Stimulated activated CD8-positive, alpha-beta memory T cell treated with anti-CD3 and anti-CD28 coated beads, Interleukin-12 subunit alpha, Interleukin-12 subunit beta, amount 100 ng/mL, for 24 hours (primary cell): ENCODE results near the gene VEZF1.

ENCODE experiments used
- DNase-seq: peaks from one replicate; pipeline ENCODE4 v3.0.0-alpha.2; 2020; ENCODE audit errors: extremely low read depth

The VEZF1 gene

DNA sequence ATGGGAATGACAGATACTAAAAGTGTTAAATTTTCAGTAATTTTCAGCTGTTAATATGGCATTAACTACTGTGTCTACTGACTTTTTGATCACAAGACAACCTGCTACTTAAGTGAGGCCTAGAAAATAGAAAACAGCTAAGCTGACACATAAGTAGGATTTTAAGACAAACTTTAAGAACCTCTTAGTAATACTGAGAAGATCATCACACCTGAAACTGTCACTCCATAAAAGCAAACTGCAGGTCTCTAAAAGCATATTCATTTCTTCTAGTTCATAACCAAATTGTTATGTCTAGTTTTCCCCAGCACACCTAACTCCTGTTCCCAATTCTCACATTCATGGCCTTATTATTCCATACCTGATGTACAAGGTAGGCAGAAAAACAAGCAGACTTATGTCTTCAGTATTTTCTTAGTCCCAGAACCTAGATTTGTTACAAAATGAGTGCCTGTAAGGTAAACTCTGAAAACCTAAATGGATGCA, 11.0 kb upstream of the VEZF1 start:
- no peak for DNase-seq

DNA sequence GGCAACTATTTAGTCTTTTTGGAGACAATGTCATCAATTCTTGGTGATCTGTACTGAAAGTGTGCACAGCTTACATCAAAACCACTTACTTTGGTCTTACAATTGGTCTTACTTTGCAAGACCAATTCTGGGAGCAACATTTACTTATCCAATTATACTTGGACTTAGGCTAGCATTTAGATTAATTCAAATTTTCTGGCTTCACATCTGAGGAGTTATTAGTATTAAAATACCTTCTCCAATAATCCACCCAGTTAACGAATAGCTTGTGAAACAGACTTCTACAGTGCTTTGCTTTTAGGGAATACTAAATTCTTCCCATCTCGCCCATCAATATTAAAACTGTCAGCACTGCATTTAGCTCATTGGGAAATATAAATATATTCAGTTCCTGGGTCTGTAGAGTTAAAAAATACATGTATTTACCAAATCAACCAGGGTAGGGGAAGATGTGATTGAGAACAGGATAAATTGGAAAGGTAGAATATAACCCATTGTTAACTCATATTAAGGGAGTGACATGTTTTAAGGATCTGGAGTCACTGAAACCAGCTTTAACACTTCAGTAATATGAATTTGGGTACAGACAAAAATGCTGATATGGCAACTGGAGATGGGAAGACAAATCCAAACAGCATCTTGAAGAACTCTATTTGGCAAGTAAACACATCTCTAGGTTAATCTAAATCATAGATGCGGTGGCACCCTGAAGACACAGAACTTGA, 9.2 kb upstream of the VEZF1 start:
- no peak for DNase-seq

DNA sequence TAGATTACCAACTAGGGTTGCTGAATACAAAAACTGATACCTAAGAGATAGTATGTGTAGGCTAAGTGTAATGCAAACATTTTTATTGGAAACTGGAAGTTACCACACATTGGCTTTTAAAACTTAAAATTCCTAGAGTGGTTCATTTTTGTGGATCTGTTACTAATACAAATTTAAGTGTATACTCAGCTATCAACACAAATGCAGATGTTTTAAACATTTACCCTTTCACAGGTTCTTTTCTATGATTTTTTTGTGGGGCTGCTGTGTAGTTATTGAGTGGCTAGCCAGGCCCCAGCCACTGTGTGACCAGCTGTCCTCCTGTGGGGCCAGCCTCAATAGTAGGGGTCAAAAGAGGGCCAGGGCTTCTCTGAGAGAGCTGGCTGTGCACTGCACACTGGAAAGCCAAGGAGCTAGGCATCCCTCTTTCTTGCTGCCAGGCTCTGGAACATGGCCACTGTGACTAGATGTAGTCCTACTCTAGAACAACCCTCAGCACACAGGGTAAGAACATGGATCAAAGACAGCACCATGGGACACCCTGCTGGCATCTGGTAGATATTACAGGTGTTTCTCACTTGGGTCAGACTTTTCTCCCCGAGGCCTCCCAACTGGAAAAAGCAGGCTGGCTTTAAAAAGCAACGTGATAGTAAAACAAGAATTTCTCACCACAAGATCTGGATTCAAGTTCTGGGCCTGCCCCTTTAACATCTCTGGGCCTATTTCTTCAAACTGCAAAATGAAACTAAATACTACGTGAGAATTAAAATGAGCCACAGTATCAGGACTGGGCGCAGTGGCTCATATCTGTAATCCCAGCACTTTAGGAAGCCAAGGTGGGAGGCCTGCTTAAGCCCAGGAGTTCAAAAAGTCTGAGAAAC, 7.3 kb upstream of the VEZF1 start:
- DNase-seq, result no peak

DNA sequence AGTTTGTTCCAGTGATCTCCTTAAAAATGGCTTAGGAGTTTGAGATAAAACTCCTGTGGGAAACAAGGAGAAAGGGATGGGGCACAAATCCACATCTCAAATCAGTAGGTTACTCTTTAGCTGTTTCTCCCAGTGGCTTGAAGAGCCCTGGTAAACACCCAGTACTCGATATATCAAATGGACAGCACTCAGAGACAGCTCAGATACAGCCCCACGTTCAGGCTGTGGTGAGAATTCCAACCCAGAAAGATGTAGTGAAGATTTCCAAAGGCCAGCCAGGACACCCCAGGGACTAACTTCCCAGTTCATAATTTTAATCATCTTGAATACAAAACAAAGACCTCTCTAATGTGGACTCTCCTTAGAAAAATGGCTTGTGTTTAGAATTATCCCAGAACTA, 6.4 kb upstream of the VEZF1 start:
- DNase-seq, result no peak

DNA sequence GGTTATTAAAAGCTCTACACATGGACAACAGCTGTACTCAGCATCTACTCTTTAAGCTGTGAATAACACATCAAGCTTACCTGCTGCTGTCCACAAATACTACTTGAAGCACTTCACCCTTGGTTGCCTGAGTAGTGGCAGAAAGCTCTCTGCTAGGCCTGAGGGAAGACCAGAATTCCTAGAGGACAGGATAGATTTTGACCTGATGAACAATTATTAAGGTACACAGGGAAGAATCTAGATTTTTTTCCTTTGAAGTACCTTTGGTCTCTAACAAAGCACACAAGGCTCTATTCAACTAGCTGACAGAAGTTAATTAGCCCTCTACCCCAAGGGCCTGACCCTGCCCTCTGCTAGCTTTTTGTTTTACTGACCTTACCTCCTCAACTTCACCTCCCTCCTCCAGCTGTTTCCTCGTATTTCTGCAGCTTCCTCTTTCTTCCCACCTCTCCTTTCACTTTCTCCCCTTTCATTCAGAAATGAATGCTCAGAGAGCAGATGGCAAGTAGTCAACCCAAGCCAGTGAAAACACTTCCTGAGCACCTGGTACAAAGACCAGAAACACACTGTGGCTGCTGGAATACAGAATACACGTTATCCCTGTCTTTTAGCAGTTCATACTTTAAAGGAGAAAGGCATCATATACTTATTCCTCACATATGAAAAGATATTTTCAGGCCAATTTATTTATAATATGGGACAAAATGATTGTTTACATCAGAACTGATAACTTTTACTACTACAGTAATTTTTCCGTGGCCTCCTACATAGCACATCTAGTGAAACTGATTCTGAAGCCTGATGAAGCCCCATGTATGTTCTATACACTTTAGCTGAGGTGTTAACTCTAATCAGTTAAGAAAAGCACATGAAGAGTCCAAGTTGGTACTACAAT, 5.7 kb upstream of the VEZF1 start:
- DNase-seq, result no peak

DNA sequence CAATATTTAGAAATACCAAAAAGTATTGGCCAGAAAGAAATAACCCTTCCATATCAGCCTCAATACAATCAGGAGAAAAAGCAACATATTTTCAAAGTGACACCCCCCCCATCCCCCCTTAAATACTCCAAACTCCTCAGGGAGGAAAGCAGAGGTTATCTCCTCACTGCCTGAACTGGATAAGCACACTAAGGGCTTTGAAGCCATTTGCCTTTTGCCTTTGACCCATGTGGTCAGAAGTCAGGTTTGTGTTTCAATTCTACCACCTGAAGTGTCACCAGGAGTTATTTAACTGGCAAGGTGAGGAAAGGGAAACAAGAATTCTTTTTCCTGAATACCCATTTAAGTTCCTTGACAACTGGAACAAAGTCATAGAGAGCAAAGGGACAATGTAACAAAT, 3.5 kb upstream of the VEZF1 start:
- DNase-seq, result no peak

DNA sequence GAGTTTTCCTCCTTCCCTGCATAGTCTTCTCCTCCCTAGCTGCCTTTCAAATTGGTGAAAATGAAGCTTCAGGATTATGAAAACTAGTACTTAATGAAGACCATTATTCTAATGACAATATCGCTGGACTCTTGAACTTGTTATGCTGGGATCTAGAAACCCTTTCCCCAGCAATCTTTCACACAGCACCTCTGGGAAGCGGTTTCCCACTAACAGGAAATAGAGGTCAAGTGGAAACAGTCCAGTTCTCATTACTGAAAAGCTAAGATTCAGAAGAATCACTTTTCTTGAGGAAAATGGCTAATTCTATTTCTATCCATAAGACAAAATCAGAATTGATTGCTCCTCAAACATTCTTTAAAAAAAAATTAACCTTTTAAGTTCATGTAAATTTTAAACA, 2.0 kb upstream of the VEZF1 start:
- no peak for DNase-seq

DNA sequence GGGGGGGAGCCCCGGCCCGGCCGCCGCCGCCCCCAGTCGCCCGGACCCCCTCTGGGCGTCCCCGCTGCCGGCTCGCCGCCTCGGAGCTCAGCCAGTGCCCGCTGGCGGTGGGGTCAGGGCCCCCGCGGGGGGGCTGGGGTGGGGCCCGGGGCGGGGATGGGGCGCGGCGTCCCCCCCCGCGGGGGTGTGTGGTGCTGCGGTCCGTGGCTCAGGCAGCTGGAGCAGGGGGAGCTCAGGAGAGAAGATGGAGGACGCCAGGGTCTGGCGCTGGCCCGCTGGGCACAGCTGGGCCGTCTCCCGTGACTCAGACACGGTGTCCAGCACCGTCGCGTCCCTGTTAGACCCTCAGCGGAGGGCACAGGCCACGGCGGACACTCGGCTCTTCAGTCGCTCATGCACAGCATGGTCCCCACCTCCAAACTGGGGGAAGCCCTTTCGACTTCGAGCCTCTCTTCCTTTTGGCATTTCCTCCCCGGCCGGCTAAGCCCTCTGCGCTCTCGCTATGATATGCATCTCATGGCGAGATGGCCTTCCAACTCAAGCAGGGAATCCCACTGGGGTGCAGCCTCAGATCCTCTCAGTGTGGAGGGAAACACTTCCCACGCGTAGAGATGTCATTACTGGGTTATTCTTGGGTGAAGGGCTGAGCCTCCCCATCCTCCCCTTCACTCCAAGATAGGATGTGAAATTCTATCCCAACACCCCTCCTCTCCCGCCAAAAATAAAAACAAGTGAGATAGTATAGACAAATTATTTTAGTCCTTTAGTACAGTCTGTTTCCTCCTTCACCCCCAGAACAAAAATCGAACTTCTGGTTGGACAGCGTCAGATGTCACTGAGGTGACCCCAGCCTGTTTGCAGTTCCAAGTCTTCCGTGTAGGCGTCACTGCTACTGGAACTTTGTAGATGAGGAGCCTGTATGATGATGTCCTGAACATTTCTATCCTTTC, 522 bp upstream of the VEZF1 start:
- DNase-seq, result peak; percentile 33

DNA sequence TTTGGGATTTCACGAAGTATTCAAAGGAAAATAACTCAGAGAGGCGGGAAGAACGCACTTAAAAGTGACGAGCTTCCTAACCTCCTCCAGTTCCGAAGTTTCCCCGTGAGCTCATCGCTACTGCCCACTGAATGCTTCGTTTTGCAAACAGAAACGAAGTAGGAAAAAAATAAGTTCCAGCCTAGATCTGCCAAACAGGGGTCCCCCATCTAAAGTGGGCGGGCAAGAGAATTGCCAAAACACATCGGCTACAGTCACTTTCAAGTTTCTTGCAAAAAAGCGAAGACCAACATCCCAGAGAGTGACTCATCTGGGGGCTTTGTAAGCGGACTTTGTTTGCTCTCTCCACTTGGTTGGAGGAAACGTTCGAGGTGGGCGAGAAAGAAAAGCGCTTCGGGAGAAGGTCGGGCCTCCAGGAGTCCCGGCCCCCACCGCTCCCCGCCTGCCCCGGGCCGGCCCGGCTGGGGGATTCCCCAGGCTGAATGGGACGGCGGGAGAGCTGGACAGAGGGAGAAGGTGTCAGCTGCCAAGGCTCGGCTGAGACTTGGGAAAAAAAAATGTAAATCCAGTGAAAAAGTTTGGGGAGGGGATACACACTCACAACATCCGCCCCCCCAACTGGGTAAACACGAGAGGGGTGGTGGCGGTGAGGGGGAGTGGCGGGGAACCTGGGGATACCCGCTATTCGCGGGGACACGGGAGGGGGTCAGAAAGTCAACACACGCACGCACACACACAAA, 1.0 kb downstream of the VEZF1 start:
- peak; percentile 21 for DNase-seq

DNA sequence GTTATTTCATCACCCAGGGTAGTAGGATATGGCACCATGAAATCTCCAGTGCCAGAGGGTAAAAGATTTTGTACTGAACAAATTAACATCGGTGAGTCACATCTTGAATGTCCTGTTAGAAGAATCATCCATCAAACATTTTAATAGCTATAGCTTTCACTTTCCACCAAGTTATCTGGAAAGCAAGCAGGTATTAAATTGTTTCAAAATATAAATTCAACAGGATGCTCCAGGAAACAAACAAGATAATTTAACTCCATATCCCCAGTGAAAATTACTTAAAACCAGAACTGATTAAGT, 2.4 kb downstream of the VEZF1 start:
- no peak for DNase-seq

DNA sequence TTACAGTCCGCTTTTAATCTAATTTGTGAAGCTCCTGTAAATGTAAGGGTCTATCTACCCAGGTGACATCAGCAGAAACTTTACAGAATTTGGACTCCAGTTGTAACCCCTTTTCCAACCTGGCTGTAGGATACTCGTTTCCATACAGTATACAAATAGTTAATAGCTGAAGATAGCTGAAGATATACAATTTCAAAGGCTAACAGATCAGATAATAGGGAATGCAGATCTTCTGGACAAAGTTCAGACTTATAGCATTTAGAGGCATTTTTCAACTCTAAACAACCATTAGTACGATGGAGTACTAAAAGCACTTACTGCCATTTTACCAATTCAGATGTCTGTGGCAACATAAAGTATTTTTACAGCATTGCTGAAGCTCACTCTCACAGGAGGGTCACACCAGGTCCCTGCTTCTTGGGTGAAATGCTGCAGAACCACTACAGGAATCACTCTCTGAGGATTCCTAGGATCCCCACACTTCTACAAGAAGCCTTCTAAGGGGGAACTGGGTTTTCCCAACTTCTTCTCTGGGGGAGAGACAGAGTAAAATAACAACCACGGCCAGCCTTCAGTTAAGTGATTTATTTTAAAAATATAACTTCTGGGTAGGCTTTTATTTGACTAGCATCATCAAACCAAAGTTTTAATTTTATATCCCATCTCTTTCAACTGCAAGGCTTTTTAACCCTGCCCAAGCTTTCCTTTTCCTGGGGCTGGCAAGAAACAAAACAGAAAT, 2.9 kb downstream of the VEZF1 start:
- no peak for DNase-seq

DNA sequence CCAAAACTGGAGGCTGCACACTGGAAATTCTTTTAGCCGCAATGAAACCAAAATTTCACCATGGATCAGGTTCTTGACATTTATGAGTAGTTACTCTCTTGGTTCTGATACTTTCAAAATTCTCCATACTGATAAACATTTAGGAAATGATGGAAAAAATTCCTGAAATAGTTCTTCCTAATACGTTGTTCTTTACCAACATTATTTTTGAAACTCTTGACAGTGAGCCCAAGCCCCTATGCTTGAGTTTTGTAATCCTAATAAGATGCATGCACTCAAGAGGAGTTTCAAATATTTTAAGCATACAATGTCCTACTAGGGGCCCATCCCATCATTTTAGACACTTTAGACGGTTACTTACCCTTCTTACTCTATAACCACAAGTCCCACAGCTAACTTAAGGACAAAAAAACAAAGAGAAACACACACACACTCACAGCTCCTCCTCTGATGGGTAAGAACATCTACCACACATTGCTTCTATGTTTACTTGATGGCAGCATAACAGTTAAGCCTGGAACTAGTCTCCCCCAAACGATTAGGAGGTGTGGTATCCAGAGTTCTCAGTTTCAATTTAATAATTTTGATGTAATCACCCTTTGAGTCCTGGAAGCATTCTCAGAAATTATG, 3.7 kb downstream of the VEZF1 start:
- no peak for DNase-seq

DNA sequence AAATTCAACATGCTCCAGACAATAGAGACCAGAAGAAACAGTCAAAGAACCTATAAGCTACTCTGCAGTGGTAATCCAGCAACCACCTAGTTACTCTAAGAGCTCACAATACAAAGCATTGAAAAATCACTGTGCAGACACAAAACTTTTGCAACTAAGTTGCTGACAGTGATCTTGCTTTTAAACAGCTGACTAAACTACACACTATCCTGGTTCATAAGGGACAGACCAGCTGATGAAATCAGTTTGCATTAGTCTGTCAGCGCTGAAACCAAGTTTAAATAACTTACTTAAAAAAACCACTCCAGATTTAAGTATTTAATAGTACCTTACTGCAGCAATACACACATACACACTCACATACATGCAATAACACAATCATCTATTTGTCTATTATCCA, 4.6 kb downstream of the VEZF1 start:
- no peak for DNase-seq

DNA sequence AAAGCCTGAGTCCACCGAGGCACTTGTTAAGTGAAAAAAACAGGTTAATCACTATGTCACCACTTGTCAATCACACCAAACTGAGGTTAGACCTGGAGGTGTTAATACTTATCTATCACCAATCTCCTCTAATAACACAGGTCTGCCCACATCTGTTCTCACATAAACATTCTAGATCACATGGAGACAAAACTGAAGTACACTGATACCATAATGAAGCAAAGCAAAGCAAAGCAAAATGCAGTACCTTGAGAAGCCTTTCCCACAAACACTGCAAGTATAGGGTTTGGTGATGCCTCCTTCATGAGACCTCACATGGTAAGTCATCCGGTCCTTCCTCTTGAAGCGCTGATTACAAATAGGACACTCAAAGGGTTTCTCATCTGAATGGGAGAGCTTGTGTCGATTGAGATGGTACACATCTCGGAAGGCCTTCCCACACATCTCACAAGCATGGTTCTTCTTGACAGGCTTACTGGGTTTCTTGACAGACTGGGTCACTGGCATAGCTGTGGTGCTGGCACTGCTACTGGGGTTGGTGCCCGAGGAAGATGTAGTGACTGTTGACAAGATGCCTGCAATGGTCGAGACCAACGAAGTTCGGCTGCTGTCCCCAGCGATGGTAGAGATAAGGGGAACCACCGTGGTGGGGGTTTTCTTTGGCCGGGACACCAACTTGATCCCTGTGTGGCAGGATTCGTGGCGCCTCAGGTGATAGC, 5.4 kb downstream of the VEZF1 start:
- DNase-seq, result no peak

DNA sequence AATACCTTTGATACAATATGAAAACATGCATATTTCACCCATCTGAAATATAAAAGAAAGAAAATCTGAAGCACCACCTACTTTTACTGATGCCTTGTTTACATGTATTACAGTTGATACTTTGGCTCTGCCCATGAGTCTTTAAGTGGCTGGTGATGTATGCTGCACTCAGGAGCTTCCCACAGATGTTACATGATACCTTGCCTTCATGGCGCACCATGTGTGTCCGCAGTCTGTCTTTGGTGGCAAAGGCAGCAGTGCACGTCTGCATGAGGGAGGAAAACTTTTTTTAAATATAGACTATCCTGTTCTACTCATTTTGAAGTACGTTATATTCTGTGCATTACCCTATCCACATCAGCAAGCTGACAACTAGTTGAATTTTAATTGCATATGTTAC, 7.5 kb downstream of the VEZF1 start:
- no peak for DNase-seq

DNA sequence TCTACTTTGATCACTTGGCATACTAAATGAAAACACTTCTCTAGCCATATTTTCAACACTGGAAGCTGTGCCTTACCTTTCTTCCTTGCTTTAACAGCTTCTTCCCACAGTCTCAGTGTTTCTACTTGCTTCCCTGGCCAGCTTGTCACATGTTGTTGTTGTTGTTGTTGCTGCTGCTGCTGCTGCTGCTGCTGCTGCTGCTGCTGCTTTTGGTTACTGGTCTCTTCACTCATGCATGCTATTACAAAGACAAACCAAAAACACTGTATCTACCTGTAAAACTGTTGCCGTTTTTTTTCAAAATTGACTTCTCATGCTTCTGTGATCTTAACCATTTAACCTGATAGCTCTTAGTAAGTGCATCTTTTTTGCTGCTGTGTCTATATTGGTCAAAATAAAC, 9.0 kb downstream of the VEZF1 start:
- DNase-seq, result no peak

DNA sequence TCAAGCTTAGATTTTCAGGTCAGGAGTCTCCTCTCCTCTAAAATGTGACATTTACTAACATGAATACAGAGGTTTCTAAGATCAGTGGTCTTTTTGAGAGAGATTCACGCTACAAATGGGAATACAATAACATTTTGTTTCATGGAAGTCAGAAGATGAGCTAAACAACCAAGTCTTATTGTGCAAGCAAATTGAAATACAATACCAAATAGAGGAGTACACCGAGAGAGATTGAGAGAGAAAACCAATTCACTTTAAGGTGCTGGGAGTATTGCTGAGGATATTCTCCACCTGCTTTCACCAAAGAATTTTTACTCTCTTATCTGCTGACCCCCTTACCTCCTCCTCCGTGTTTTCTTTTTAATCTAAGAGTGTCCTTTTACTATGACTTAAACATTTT, 11.5 kb downstream of the VEZF1 start:
- no peak for DNase-seq

DNA sequence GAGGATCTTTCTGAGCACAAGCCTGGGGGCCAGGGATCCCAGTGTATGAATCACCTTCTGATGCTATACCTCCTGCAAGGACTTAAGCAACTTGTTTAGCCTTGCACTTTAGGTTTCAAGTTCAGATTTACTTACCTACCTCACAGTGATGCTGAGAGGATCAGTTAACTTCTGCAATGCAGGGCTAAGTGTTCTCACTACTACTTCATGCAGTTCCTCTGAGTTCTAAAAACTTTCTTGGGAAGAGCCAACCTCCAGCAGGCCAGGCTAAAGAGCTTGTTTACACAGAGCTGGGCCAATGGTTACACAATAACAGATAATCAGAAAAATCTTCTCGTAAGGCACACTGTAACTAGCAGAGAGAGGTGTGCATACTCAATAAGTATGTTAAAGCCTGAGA, 13.0 kb downstream of the VEZF1 start:
- DNase-seq, result no peak
